CD4-positive, alpha-beta T cell (primary cell): ENCODE measurements around the gene AP1G1. TPM values are rescaled to one million over a fixed set of nuclear protein-coding genes. Genes with fewer than 3 reads are reported as not detected.

ENCODE experiments used
- ATAC-seq: fragments of 200-7000 bp; cut with Tn5 transposase; one replicate; pipeline ENCODE4 v1.10.0; 2022; ENCODE audit warnings: mild to moderate bottlenecking; ENCODE audit not compliant: poor library complexity
- CTCF ChIA-PET: fragments of 350-600 bp; sonication (Branson Sonifier 250); formaldehyde crosslinking; loops from one replicate; lab custom pipeline; 2021; ENCODE audit warnings: antibody characterized with exemption, inconsistent platforms; lab: Charles Lee
- POLR2A ChIA-PET: fragments of 350-600 bp; sonication (Branson Sonifier 250); formaldehyde crosslinking; loops from one replicate; lab custom pipeline; 2021; ENCODE audit warnings: antibody characterized with exemption, inconsistent platforms; lab: Charles Lee
- DNase-seq, 14 experiments: peaks; one replicate each; pipeline ENCODE4 v3.0.0-alpha.2; 2013 to 2020; ENCODE audit warnings: mixed read lengths in 2 of 14
- H3K27ac ChIP-seq, 2 donors: one replicate each; pipeline versions ENCODE4 v1.5.1 to v1.7.0; 2013; ENCODE audit warnings: low read length in 2 of 2, low read depth in 1 of 2, mild to moderate bottlenecking in 1 of 2
- H3K27me3 ChIP-seq, 2 experiments: 1 replicate in 1 of 2; 2 replicates in 1 of 2; pipeline versions ENCODE4 v1.6.1 to v1.7.0; 2013; ENCODE audit warnings: low read length in 2 of 2, control low read depth in 1 of 2, mild to moderate bottlenecking in 1 of 2, moderate library complexity in 1 of 2; ENCODE audit not compliant: insufficient read depth in 2 of 2, control insufficient read depth in 1 of 2
- H3K36me3 ChIP-seq: one replicate; pipeline ENCODE4 v1.6.1; 2013; ENCODE audit warnings: low read length, control low read depth; ENCODE audit not compliant: insufficient read depth
- H3K4me1 ChIP-seq: one replicate; pipeline ENCODE4 v1.6.1; 2013; ENCODE audit warnings: low read length, control low read depth; ENCODE audit not compliant: insufficient read depth
- H3K4me3 ChIP-seq: one replicate; pipeline ENCODE4 v1.5.1; 2013; ENCODE audit warnings: mild to moderate bottlenecking, low read length, moderate library complexity
- H3K9me3 ChIP-seq, 2 experiments: 1 replicate in 1 of 2; 2 replicates in 1 of 2; pipeline versions ENCODE4 v1.6.1 to v1.7.0; 2013; ENCODE audit warnings: low read length in 2 of 2, mild to moderate bottlenecking in 2 of 2, control low read depth in 1 of 2, moderate library complexity in 1 of 2; ENCODE audit not compliant: control insufficient read depth in 1 of 2, insufficient read depth in 1 of 2
- H3K27ac Mint-ChIP-seq: one replicate; pipeline ENCODE4 v1.8.0; 2020; ENCODE audit warnings: mixed read lengths
- H3K27me3 Mint-ChIP-seq: one replicate; pipeline ENCODE4 v1.8.0; 2021; ENCODE audit warnings: mixed read lengths
- H3K36me3 Mint-ChIP-seq: one replicate; pipeline ENCODE4 v1.8.0; 2021; ENCODE audit warnings: low read depth, mixed read lengths
- H3K4me1 Mint-ChIP-seq: one replicate; pipeline ENCODE4 v1.8.0; 2021; ENCODE audit warnings: low read depth, mixed read lengths
- H3K4me3 Mint-ChIP-seq: one replicate; pipeline ENCODE4 v1.8.0; 2020; ENCODE audit warnings: mild to moderate bottlenecking, mixed read lengths
- H3K9me3 Mint-ChIP-seq: one replicate; pipeline ENCODE4 v1.8.0; 2020; ENCODE audit warnings: mixed read lengths
- CTCF ChIP-seq: fragments of 200-600 bp; IDR thresholded peaks from one replicate; pipeline ENCODE4 v1.8.0; 2022; ENCODE audit warnings: antibody characterized with exemption, mild to moderate bottlenecking
- intact Hi-C, 2 experiments: fragments of 100-400 bp; cut with DNase I in 1 of 2; cut with micrococcal nuclease in 1 of 2; formaldehyde crosslinking; loops; one replicate each; pipeline versions ENCODE4 v1.15.1 to v1.9.0; 2023 to 2025; cut with DNase I, micrococcal nuclease
- total RNA-seq, 174 experiments: library from RNA in 2 of 174; stranded (reverse) in 2 of 174; gene quantifications; one replicate each; pipeline ENCODE4 v1.2.3 and lab custom pipeline; 2021 to 2026

Gene AP1G1
- total RNA-seq, 2 experiments from 2014 or later, result 171 to 175 TPM

GRCh38 chr16:71761097-71761496, 47.5 kb downstream of the AP1G1 start:
- H3K36me3 ChIP-seq, result peaks cover 80% of the 10 kb centered on the region
- no peaks in the 10 kb centered on the region for H3K4me1 ChIP-seq
- Mint-ChIP-seq H3K27me3 (no peaks in the 10 kb centered on the region), H3K4me3 (no peak overlapping the region), H3K27ac (no peak overlapping the region), H3K9me3 (no peaks in the 10 kb centered on the region), H3K36me3 (peaks cover 82% of the 10 kb centered on the region), H3K4me1 (peaks cover 2% of the 10 kb centered on the region)
- no peak overlapping the region for H3K27ac ChIP-seq
- ATAC-seq, result no peak
- CTCF ChIA-PET, result no interaction called here
- no peak overlapping the region for H3K4me3 ChIP-seq
- no peaks in the 10 kb centered on the region for H3K27me3 ChIP-seq
- intact Hi-C loops, result no loop called here
- TF ChIP-seq CTCF, result no peak
- no peak for DNase-seq
- POLR2A ChIA-PET, result no interaction called here
- no peaks in the 10 kb centered on the region for H3K9me3 ChIP-seq

- Mint-ChIP-seq H3K9me3 (no peaks in the 10 kb centered on the region), H3K27ac (no peak overlapping the region), H3K4me1 (no peaks in the 10 kb centered on the region), H3K27me3 (no peaks in the 10 kb centered on the region), H3K4me3 (no peak overlapping the region), H3K36me3 (peaks cover 84% of the 10 kb centered on the region)
- Histone ChIP-seq H3K9me3 (no peaks in the 10 kb centered on the region), H3K36me3 (peaks cover 78% of the 10 kb centered on the region), H3K27me3 (no peaks in the 10 kb centered on the region), H3K27ac (no peak overlapping the region), H3K4me3 (no peak overlapping the region), H3K4me1 (no peaks in the 10 kb centered on the region)
- ATAC-seq (no peak), DNase-seq (no peak)
- ChIA-PET POLR2A (no interaction called here), CTCF (interaction anchor here (0.6 kb wide), 1 partner anchor 119 kb away, joined by 3 read pairs; no protein-coding TSS in a partner anchor)
- intact Hi-C loops, result no loop called here
- no peak for TF ChIP-seq CTCF
Measured at GRCh38 chr16:71758293-71758760, 50.3 kb downstream of the AP1G1 start.

GRCh38 chr16:71754652-71755051, 54.0 kb downstream of the AP1G1 start:
- no peaks in the 10 kb centered on the region for H3K27me3 Mint-ChIP-seq
- ATAC-seq, result no peak
- H3K36me3 ChIP-seq, result peaks cover 76% of the 10 kb centered on the region
- H3K4me1 ChIP-seq, result no peaks in the 10 kb centered on the region
- intact Hi-C loops, result loop anchor here in 1 of 2 experiments (5.0 kb wide), 1 partner anchor 208 kb away; no protein-coding TSS in a partner anchor
- H3K4me3 Mint-ChIP-seq, result no peak overlapping the region
- H3K4me3 ChIP-seq, result no peak overlapping the region
- H3K9me3 Mint-ChIP-seq, result no peaks in the 10 kb centered on the region
- ChIA-PET CTCF (interaction anchor here (0.7 kb wide), 1 partner anchor 41 kb away, joined by 3 read pairs; no protein-coding TSS in a partner anchor), POLR2A (interaction anchor here (0.9 kb wide), 1 partner anchor 146 kb away, joined by 10 read pairs; no protein-coding TSS in a partner anchor)
- no peak for TF ChIP-seq CTCF
- no peaks in the 10 kb centered on the region for H3K4me1 Mint-ChIP-seq
- no peak for DNase-seq
- no peaks in the 10 kb centered on the region for H3K9me3 ChIP-seq
- peaks cover 85% of the 10 kb centered on the region for H3K36me3 Mint-ChIP-seq
- no peak overlapping the region for H3K27ac ChIP-seq
- no peak overlapping the region for H3K27ac Mint-ChIP-seq
- H3K27me3 ChIP-seq, result no peaks in the 10 kb centered on the region
